Skeletal muscle satellite cell (primary cell): ENCODE results near the gene KDM4B.
A peak's percentile ranks its signal among the peaks of the same experiment; 100 is the strongest.
"Not testable (repeated sequence)": the region's sequence is repeated elsewhere in the genome, so short reads cannot be mapped to it uniquely, and the experiment has no call there.

Source experiments
- H3K27me3 ChIP-seq: 2 replicates; pipeline ENCODE4 v1.7.0; 2013; ENCODE audit warnings: low read length; ENCODE audit not compliant: control insufficient read depth, insufficient read depth
- H3K36me3 ChIP-seq: 2 replicates; pipeline ENCODE4 v1.7.0; 2013; ENCODE audit warnings: mild to moderate bottlenecking, control low read depth, low read length; ENCODE audit not compliant: insufficient read depth
- H3K4me1 ChIP-seq: 2 replicates; pipeline ENCODE4 v1.7.0; 2013; ENCODE audit warnings: low read length; ENCODE audit not compliant: control insufficient read depth, insufficient read depth
- H3K4me2 ChIP-seq: 2 replicates; pipeline ENCODE4 v1.7.0; 2013; ENCODE audit warnings: mild to moderate bottlenecking, low read length
- H3K4me3 ChIP-seq: 2 replicates; pipeline ENCODE4 v1.7.0; 2013; ENCODE audit warnings: low read length
- H3K9ac ChIP-seq: 2 replicates; pipeline ENCODE4 v1.7.0; 2013; ENCODE audit warnings: mild to moderate bottlenecking, low read depth, low read length, moderate library complexity
- H3K9me3 ChIP-seq: replicated peaks from 2 replicates; pipeline ENCODE4 v1.7.0; 2013; ENCODE audit warnings: mild to moderate bottlenecking, control low read depth, low read length

The KDM4B gene

GRCh38 chr19:5157186-5157585, 188.3 kb downstream of the KDM4B start:
- no peaks in the 10 kb centered on the region for H3K9me3 ChIP-seq
- H3K36me3 ChIP-seq, result no peaks in the 10 kb centered on the region
- H3K4me1 ChIP-seq, result peaks cover 14% of the 10 kb centered on the region
- no peak overlapping the region for H3K9ac ChIP-seq
- peaks cover 18% of the 10 kb centered on the region for H3K27me3 ChIP-seq
- H3K4me2 ChIP-seq, result no peak overlapping the region
- no peak overlapping the region for H3K4me3 ChIP-seq

GRCh38 chr19:5158549-5159134, 189.7 kb downstream of the KDM4B start:
- Histone ChIP-seq H3K27me3 (peaks cover 18% of the 10 kb centered on the region), H3K4me1 (peaks cover 14% of the 10 kb centered on the region)
- not testable (repeated sequence) for H3K4me3 ChIP-seq, H3K9me3 ChIP-seq, H3K36me3 ChIP-seq, H3K4me2 ChIP-seq, H3K9ac ChIP-seq

GRCh38 chr19:5160158-5160795, 191.4 kb downstream of the KDM4B start:
- not testable (repeated sequence) for H3K4me2 ChIP-seq, H3K9ac ChIP-seq, H3K4me3 ChIP-seq, H3K36me3 ChIP-seq, H3K9me3 ChIP-seq
- Histone ChIP-seq H3K27me3 (peaks cover 11% of the 10 kb centered on the region), H3K4me1 (peaks cover 14% of the 10 kb centered on the region)

- not testable (repeated sequence) for H3K4me3 ChIP-seq, H3K9ac ChIP-seq, H3K36me3 ChIP-seq, H3K9me3 ChIP-seq, H3K4me2 ChIP-seq, H3K4me1 ChIP-seq, H3K27me3 ChIP-seq
These were observed 196.2 kb downstream of the KDM4B start for GRCh38 chr19:5164845-5165696.

- H3K9me3 ChIP-seq, result no peaks in the 10 kb centered on the region
- no peak overlapping the region for H3K4me2 ChIP-seq
- H3K27me3 ChIP-seq, result no peaks in the 10 kb centered on the region
- H3K36me3 ChIP-seq, result no peaks in the 10 kb centered on the region
- H3K9ac ChIP-seq, result no peak overlapping the region
- peaks cover 8% of the 10 kb centered on the region for H3K4me1 ChIP-seq
- H3K4me3 ChIP-seq, result no peak overlapping the region
These were observed 196.7 kb downstream of the KDM4B start for GRCh38 chr19:5165697-5166019.

GRCh38 chr19:5166262-5166661, 197.3 kb downstream of the KDM4B start:
- no peak overlapping the region for H3K4me2 ChIP-seq
- no peaks in the 10 kb centered on the region for H3K27me3 ChIP-seq
- no peak overlapping the region for H3K9ac ChIP-seq
- H3K9me3 ChIP-seq, result no peaks in the 10 kb centered on the region
- H3K4me3 ChIP-seq, result no peak overlapping the region
- peaks cover 8% of the 10 kb centered on the region for H3K4me1 ChIP-seq
- H3K36me3 ChIP-seq, result no peaks in the 10 kb centered on the region

GRCh38 chr19:5170329-5170745, 201.4 kb downstream of the KDM4B start:
- Histone ChIP-seq H3K9ac (no peak overlapping the region), H3K27me3 (no peaks in the 10 kb centered on the region), H3K36me3 (no peaks in the 10 kb centered on the region), H3K9me3 (no peaks in the 10 kb centered on the region), H3K4me3 (no peak overlapping the region), H3K4me1 (peaks cover 21% of the 10 kb centered on the region), H3K4me2 (no peak overlapping the region)

GRCh38 chr19:5171711-5172110, 202.8 kb downstream of the KDM4B start:
- Histone ChIP-seq H3K9ac (no peak overlapping the region), H3K4me2 (no peak overlapping the region), H3K4me3 (no peak overlapping the region), H3K9me3 (no peaks in the 10 kb centered on the region), H3K4me1 (peaks cover 16% of the 10 kb centered on the region), H3K36me3 (no peaks in the 10 kb centered on the region), H3K27me3 (no peaks in the 10 kb centered on the region)

GRCh38 chr19:5172859-5173630, 204.1 kb downstream of the KDM4B start:
- Histone ChIP-seq H3K9me3 (no peaks in the 10 kb centered on the region), H3K36me3 (no peaks in the 10 kb centered on the region), H3K4me1 (peaks cover 24% of the 10 kb centered on the region), H3K9ac (peak overlapping the region; percentile 64), H3K27me3 (no peaks in the 10 kb centered on the region), H3K4me2 (no peak overlapping the region), H3K4me3 (no peak overlapping the region)

- no peaks in the 10 kb centered on the region for H3K36me3 ChIP-seq
- no peaks in the 10 kb centered on the region for H3K9me3 ChIP-seq
- H3K4me2 ChIP-seq, result no peak overlapping the region
- H3K9ac ChIP-seq, result no peak overlapping the region
- H3K4me3 ChIP-seq, result no peak overlapping the region
- H3K4me1 ChIP-seq, result peaks cover 24% of the 10 kb centered on the region
- no peaks in the 10 kb centered on the region for H3K27me3 ChIP-seq
These were observed 205.1 kb downstream of the KDM4B start for GRCh38 chr19:5173993-5174392.

- no peaks in the 10 kb centered on the region for H3K9me3 ChIP-seq
- peaks cover 20% of the 10 kb centered on the region for H3K4me1 ChIP-seq
- H3K27me3 ChIP-seq, result peaks cover 7% of the 10 kb centered on the region
- no peaks in the 10 kb centered on the region for H3K36me3 ChIP-seq
- H3K4me3 ChIP-seq, result no peak overlapping the region
- no peak overlapping the region for H3K9ac ChIP-seq
- no peak overlapping the region for H3K4me2 ChIP-seq
These were observed 209.0 kb downstream of the KDM4B start for GRCh38 chr19:5177745-5178450.
